HepG2 (cell line): ENCODE data around the gene CDH13. TPM values are rescaled to one million over a fixed set of nuclear protein-coding genes. Genes with fewer than 3 reads are reported as not detected.

Experiments used
- ATAC-seq: fragments of 200-7000 bp; cut with Tn5 transposase; 3 replicates; pipeline ENCODE4 v1.9.1; 2020; ENCODE audit warnings: mild to moderate bottlenecking, moderate library complexity
- BruUV-seq: library from RNA; stranded (reverse); fragments of 400-500 nt; replicated peaks from 2 replicates; lab custom pipeline; 2021; lab: Mats Ljungman, UMichigan
- CTCF ChIA-PET: fragments of 300-600 bp; formaldehyde crosslinking; extraction: SDS; loops from one replicate; lab custom pipeline; 2021; ENCODE audit warnings: low total read pairs, inconsistent platforms, low intra/inter-chr PET ratio; lab: Yijun Ruan, JAX
- POLR2A ChIA-PET: fragments of 350-600 bp; sonication (Branson Sonifier 250); formaldehyde crosslinking; loops from one replicate; lab custom pipeline; 2020; ENCODE audit warnings: antibody characterized with exemption, inconsistent platforms; lab: Yijun Ruan, JAX
- DNase-seq: peaks from one replicate; pipeline ENCODE4 v3.0.0-alpha.2; 2015; ENCODE audit warnings: low spot score
- FAIRE-seq: peaks from 3 replicates; lab custom pipeline; 2011; peaks lifted over from hg19 to GRCh38; lab: Jason Lieb, UNC
- H2AFZ ChIP-seq: one replicate; pipeline ENCODE4 v1.6.1; 2011; ENCODE audit warnings: low read length, inconsistent platforms
- H3K27ac ChIP-seq: fragments of 300-600 bp; 3 replicates; pipeline ENCODE4 v1.8.0; 2011; ENCODE audit warnings: mixed run types, mild to moderate bottlenecking, mixed read lengths, low read length, inconsistent platforms; ENCODE audit not compliant: insufficient read depth; ENCODE audit errors: extremely low read length
- H3K27me3 ChIP-seq, 2 experiments: fragments of 200-600 bp in 1 of 2; 2 replicates in 1 of 2; 3 replicates in 1 of 2; pipeline versions ENCODE4 v1.6.0 to v1.8.0; 2011; ENCODE audit warnings: low read length in 2 of 2, mild to moderate bottlenecking in 2 of 2, moderate library complexity in 2 of 2, inconsistent platforms in 1 of 2; ENCODE audit not compliant: insufficient read depth in 2 of 2, control insufficient read depth in 1 of 2
- H3K36me3 ChIP-seq, 2 experiments: fragments of 200-600 bp in 1 of 2; replicated peaks in 1 of 2; 2 replicates in 1 of 2; 3 replicates in 1 of 2; pipeline versions ENCODE4 v1.5.1 to v1.8.0; 2011; ENCODE audit warnings: low read length in 2 of 2, inconsistent platforms in 1 of 2; ENCODE audit not compliant: insufficient read depth in 2 of 2, control insufficient read depth in 1 of 2
- H3K4me1 ChIP-seq: 2 replicates; pipeline ENCODE4 v1.5.1; 2012; ENCODE audit warnings: low read length, inconsistent platforms; ENCODE audit not compliant: insufficient read depth
- H3K4me2 ChIP-seq: 2 replicates; pipeline ENCODE4 v1.6.0; 2011; ENCODE audit warnings: low read depth, low read length, inconsistent platforms
- H3K4me3 ChIP-seq, 3 experiments: fragments of 200-600 bp in 1 of 3; sonication (generic), shearing (Covaris generic) in 1 of 3; replicated peaks in 1 of 3; 2 replicates each; pipeline ENCODE4 v1.5.1; 2011 to 2016; ENCODE audit warnings: low read length in 3 of 3, inconsistent platforms in 2 of 3, low read depth in 2 of 3, mild to moderate bottlenecking in 2 of 3, control low read depth in 1 of 3, mixed read lengths in 1 of 3; ENCODE audit not compliant: insufficient read depth in 1 of 3
- H3K79me2 ChIP-seq: one replicate; pipeline ENCODE4 v1.6.1; 2011; ENCODE audit warnings: low read length, inconsistent platforms; ENCODE audit not compliant: insufficient read depth
- H3K9ac ChIP-seq: 2 replicates; pipeline ENCODE4 v1.6.0; 2011; ENCODE audit warnings: mild to moderate bottlenecking, low read depth, low read length, inconsistent platforms; ENCODE audit not compliant: insufficient read depth
- H3K9me3 ChIP-seq: 2 replicates; pipeline ENCODE4 v1.5.1; 2012; ENCODE audit warnings: mild to moderate bottlenecking, low read length
- H4K20me1 ChIP-seq: 2 replicates; pipeline ENCODE4 v1.6.0; 2011; ENCODE audit warnings: inconsistent platforms, mild to moderate bottlenecking, low read length, moderate library complexity; ENCODE audit not compliant: insufficient read depth
- FOSL2 ChIP-seq: sonication (generic); formaldehyde crosslinking; IDR thresholded peaks from 2 replicates; pipeline ENCODE4 v1.4.0; 2020; ENCODE audit warnings: missing genetic modification reagents
- GPN1 ChIP-seq: sonication (generic); formaldehyde crosslinking; IDR thresholded peaks from 2 replicates; pipeline ENCODE4 v1.5.1; 2020; ENCODE audit warnings: missing genetic modification reagents, borderline replicate concordance
- HDAC1 ChIP-seq: sonication (generic); formaldehyde crosslinking; IDR thresholded peaks from 2 replicates; pipeline ENCODE4 v1.5.1; 2020; ENCODE audit warnings: mild to moderate bottlenecking, missing genetic modification reagents
- HDAC2 ChIP-seq: sonication (generic); formaldehyde crosslinking; IDR thresholded peaks from 2 replicates; pipeline ENCODE4 v1.4.0; 2020; ENCODE audit warnings: missing genetic modification reagents
- JDP2 ChIP-seq: sonication (generic); formaldehyde crosslinking; IDR thresholded peaks from 2 replicates; pipeline ENCODE4 v1.8.1; 2022; ENCODE audit warnings: missing genetic modification reagents, borderline replicate concordance
- NR2C2 ChIP-seq: sonication (generic); formaldehyde crosslinking; IDR thresholded peaks from 2 replicates; pipeline ENCODE4 v1.4.0; 2020; ENCODE audit warnings: missing genetic modification reagents, mild to moderate bottlenecking, moderate library complexity, borderline replicate concordance
- YY1 ChIP-seq: IDR thresholded peaks from 2 replicates; pipeline ENCODE4 v1.6.1; 2011; ENCODE audit warnings: low read length, low read depth, moderate library complexity, mild to moderate bottlenecking; ENCODE audit not compliant: insufficient read depth, insufficient replicate concordance
- ZMYM2 ChIP-seq: sonication (generic); formaldehyde crosslinking; IDR thresholded peaks from 2 replicates; pipeline ENCODE4 v1.8.0; 2022; ENCODE audit warnings: mild to moderate bottlenecking, missing genetic modification reagents
- ZNF350 ChIP-seq: sonication (generic); formaldehyde crosslinking; IDR thresholded peaks from 2 replicates; pipeline ENCODE4 v1.4.0; 2020; ENCODE audit warnings: mild to moderate bottlenecking, low read depth, missing genetic modification reagents, borderline replicate concordance
- ZNF460 ChIP-seq: sonication (generic); formaldehyde crosslinking; IDR thresholded peaks from 2 replicates; pipeline ENCODE4 v1.5.1; 2020; ENCODE audit warnings: missing genetic modification reagents, mild to moderate bottlenecking, borderline replicate concordance
- ZNF563 ChIP-seq: sonication (generic); formaldehyde crosslinking; IDR thresholded peaks from 2 replicates; pipeline ENCODE4 v1.8.0; 2022; ENCODE audit warnings: mild to moderate bottlenecking, moderate library complexity, missing genetic modification reagents
- ZNF569 ChIP-seq: sonication (generic); formaldehyde crosslinking; IDR thresholded peaks from 2 replicates; pipeline ENCODE4 v1.5.0; 2020; ENCODE audit warnings: mild to moderate bottlenecking, missing genetic modification reagents, moderate library complexity, borderline replicate concordance
- WGBS: methylation state at CpG from one replicate; pipeline ENCODE4 v1.1.6; 2017; ENCODE audit warnings: low lambda C conversion rate; 5-methylcytosine and 5-hydroxymethylcytosine counted together
- in situ Hi-C: cut with HindIII; loops from 2 replicates; pipeline ENCODE4 v1.10.0; 2017; ENCODE audit warnings: low pct_unique_long_range_greater_than_20kb; ENCODE audit not compliant: extremely low pct_ligation_motif_present
- intact Hi-C: fragments of 100-400 bp; cut with micrococcal nuclease; formaldehyde crosslinking; loops from one replicate; pipeline ENCODE4 v1.10.0; 2022; ENCODE audit not compliant: unreplicated experiment
- polyA plus RNA-seq, 8 experiments: library from polyadenylated mRNA; depleted of rRNA in 3 of 8; stranded (reverse) in 7 of 8; unstranded in 1 of 8; fragments of >200 nt; fragmentation: Illumina TruSeq in 4 of 8; extraction: Trizol in 4 of 8; gene quantifications; 2 replicates each; pipeline versions ENCODE4 v1.2.1 to v1.2.3, GENCODE V29; 2011 to 2016; ENCODE audit warnings: low read depth in 4 of 8, missing spikeins in 1 of 8, mixed read lengths in 1 of 8; ENCODE audit not compliant: insufficient read depth in 1 of 8
- total RNA-seq, 5 experiments: library from RNA; depleted of rRNA; stranded (reverse); fragments of >200 nt; fragmentation: Illumina TruSeq; extraction: Trizol; gene quantifications; 2 replicates each; pipeline ENCODE4 v1.2.3, GENCODE V29; 2016; ENCODE audit warnings: low read depth in 1 of 5
- TF ChIP-seq, protein P1 (sequence below): sonication (generic); formaldehyde crosslinking; IDR thresholded peaks from 2 replicates; pipeline ENCODE4 v1.8.1; 2022; ENCODE audit warnings: mild to moderate bottlenecking, missing genetic modification reagents

The CDH13 gene
- total and polyA plus RNA-seq, 2 of the 13 experiments (the other 11 are each of a cell fraction or from before 2014, with no cell fraction given): not detected

DNA sequence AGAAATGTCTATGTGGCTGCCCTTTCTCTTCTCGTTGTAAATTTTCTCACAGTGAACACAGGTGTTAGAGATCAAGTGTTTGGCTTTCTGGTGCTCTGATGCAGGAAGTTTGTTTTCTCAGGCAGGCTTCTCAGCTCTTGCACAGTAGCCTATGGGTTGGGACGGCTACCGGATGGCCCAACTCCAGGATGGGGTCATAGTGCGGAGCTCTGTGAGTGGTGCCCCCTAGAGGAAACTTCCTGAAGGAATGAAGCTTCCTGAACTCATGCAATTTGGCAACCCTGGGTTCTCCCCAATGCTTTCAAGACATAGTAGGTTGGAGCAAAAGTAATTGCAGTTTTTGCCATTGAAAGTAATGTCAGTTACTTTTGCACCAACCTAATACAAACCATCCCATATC, 773.5 kb downstream of the CDH13 start:
- Histone ChIP-seq H3K27ac (no peak overlapping the region), H3K27me3 (no peaks in the 10 kb centered on the region), H2AFZ (no peak overlapping the region), H3K36me3 (no peaks in the 10 kb centered on the region), H3K79me2 (no peaks in the 10 kb centered on the region)
- CTCF ChIA-PET: no interaction called here
- no peak for FAIRE-seq
- TF ChIP-seq ZNF350 (CRISPR knock-in tag) (no peak), NR2C2 (no peak), FOSL2 (CRISPR knock-in tag) (no peak), GPN1 (no peak), HDAC2 (CRISPR knock-in tag) (no peak), HDAC1 (CRISPR knock-in tag) (no peak), ZNF569 (CRISPR knock-in tag) (no peak), ZNF460 (CRISPR knock-in tag) (no peak), ZMYM2 (CRISPR knock-in tag) (no peak), ZNF563 (CRISPR knock-in tag) (no peak), YY1 (no peak), JDP2 (CRISPR knock-in tag) (no peak)
- TF ChIP-seq, protein P1, sequence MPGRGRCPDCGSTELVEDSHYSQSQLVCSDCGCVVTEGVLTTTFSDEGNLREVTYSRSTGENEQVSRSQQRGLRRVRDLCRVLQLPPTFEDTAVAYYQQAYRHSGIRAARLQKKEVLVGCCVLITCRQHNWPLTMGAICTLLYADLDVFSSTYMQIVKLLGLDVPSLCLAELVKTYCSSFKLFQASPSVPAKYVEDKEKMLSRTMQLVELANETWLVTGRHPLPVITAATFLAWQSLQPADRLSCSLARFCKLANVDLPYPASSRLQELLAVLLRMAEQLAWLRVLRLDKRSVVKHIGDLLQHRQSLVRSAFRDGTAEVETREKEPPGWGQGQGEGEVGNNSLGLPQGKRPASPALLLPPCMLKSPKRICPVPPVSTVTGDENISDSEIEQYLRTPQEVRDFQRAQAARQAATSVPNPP: no peak
- TF ChIP-seq, all 625 proteins: peak for 0
- ATAC-seq: no peak
- no TSS peak for BruUV-seq
- Histone ChIP-seq H3K4me2 (no peak overlapping the region), H3K4me3 (no peak overlapping the region), H4K20me1 (no peaks in the 10 kb centered on the region), H3K9ac (no peak overlapping the region), H3K9me3 (peaks cover 11% of the 10 kb centered on the region; the same call in 1 of the 2 replicates), H3K4me1 (no peaks in the 10 kb centered on the region)
- intact Hi-C loops: no loop called here
- POLR2A ChIA-PET: no interaction called here
- WGBS: 0% methylated on average over 4 of the region's 4 CpGs
- in situ Hi-C loops: no loop called here
- no peak for DNase-seq
